Tibial nerve (tissue), 4 donors: ENCODE results near the gene LRRC3.

ENCODE experiments used
- CTCF ChIP-seq, 5 experiments: fragments of 200-600 bp in 3 of 5; fragments of 450-650 bp in 2 of 5; sonication (generic) in 3 of 5; IDR thresholded peaks; one replicate each; pipeline ENCODE4 v1.5.1; 2016 to 2019; ENCODE audit warnings: antibody characterized with exemption in 5 of 5, mild to moderate bottlenecking in 3 of 5, moderate library complexity in 2 of 5
- EP300 ChIP-seq, 2 donors: sonication (generic); formaldehyde crosslinking; IDR thresholded peaks; one replicate each; pipeline ENCODE4 v1.6.1; 2017; ENCODE audit warnings: antibody characterized with exemption in 2 of 2, mild to moderate bottlenecking in 1 of 2
- POLR2A ChIP-seq, 2 donors: fragments of 450-650 bp; IDR thresholded peaks; one replicate each; pipeline ENCODE4 v1.6.1; 2017; ENCODE audit warnings: antibody characterized with exemption in 2 of 2, mild to moderate bottlenecking in 2 of 2, moderate library complexity in 2 of 2

GRCh38 chr21:44489962-44490361 is 34.7 kb downstream of the LRRC3 start:
- no peak for TF ChIP-seq CTCF (IDR thresholded peaks at IDR 0.05)
- no peak for TF ChIP-seq POLR2A (IDR thresholded peaks at IDR 0.05)
- TF ChIP-seq EP300 (IDR thresholded peaks at IDR 0.05): no peak
